MG63 (cell line): Measurements from ENCODE around the gene SLIT3. TPM values are rescaled to one million over a fixed set of nuclear protein-coding genes. Genes with fewer than 3 reads are reported as not detected.
A peak's percentile ranks its signal among the peaks of the same experiment; 100 is the strongest.

ENCODE experiments used
- DNase-seq: peaks from one replicate; pipeline ENCODE4 v3.0.0-alpha.2; 2020
- H3K27me3 ChIP-seq: fragments of 250-450 bp; sonication (Bioruptor Pico); 2 replicates; pipeline ENCODE4 v1.5.1; 2020; ENCODE audit warnings: mild to moderate bottlenecking, moderate library complexity
- H3K36me3 ChIP-seq: fragments of 250-450 bp; sonication (Bioruptor Pico); 2 replicates; pipeline ENCODE4 v1.5.1; 2020; ENCODE audit warnings: mild to moderate bottlenecking, moderate library complexity
- H3K4me3 ChIP-seq: fragments of 250-450 bp; sonication (Bioruptor Pico); 2 replicates; pipeline ENCODE4 v1.5.1; 2020; ENCODE audit warnings: mild to moderate bottlenecking, moderate library complexity
- H3K9me3 ChIP-seq: fragments of 250-450 bp; sonication (Bioruptor Pico); 2 replicates; pipeline ENCODE4 v1.5.1; 2020; ENCODE audit warnings: mild to moderate bottlenecking, moderate library complexity
- total RNA-seq: library from RNA; depleted of rRNA; stranded (reverse); fragments of >200 nt; shearing (Covaris generic); gene quantifications from 2 replicates; pipeline ENCODE4 v1.2.3, GENCODE V29; 2014; ENCODE audit warnings: low replicate concordance

Gene SLIT3
- total RNA-seq, 1 experiment from 2014 or later: 8.0 TPM

DNA sequence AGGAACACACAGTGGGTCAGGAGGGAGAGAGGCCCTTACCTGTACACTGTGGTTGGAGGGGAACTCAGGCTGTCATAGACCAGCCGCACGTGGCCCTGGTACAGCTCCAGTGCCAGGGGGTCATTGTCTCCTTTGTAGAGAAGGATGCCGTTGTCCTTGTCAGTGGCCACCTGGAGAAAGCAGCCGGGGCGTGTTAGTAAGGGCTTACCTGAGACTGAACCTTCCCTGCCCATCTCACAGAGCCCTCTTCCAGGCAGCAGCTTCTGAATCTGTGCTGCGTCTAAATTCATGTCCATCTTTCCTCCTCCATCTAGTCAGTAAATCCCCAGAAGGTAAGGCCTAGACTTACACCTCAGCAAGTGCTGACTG, 617.0 kb downstream of the SLIT3 start:
- Histone ChIP-seq H3K36me3 (no peaks in the 10 kb centered on the region), H3K27me3 (0 out of 2 replicates have a peak, but pooled peaks cover 3% of the 10 kb centered on the region), H3K4me3 (no peak overlapping the region), H3K9me3 (no peaks in the 10 kb centered on the region)
- no peak for DNase-seq

DNA sequence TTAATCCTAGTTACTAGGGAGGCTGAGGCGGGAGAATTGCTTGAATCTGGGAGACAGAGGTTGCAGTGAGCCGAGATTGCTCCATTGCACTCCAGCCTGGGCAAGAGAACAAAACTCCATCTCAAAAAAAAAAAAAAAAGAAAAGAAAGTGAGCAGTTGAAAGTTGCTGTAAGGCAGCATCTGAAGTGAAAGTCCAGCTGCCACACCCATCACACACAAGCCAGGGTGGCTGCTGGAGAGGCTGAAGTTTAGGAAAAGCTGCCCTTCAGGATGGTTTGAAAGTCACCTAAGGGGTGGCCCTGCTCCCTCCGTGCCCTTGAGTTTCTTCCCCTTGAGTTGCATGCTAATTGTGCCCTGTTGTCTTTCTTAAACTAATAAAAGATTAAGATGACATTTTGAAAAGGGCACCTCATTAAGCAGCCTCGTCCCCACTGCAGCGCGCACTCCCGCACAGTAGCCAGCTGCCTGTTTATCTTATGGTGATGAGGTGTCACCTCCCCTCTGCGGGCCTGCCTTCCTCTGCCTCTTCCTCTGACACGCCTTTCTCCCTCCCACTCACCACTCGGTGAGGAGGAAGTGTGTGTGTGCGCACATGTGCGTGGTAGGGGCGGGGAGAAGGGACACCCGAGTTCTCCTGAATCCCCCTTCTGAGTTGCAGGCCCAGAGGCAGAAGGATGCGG, 617.6 kb downstream of the SLIT3 start:
- H3K36me3 ChIP-seq: no peaks in the 10 kb centered on the region

DNA sequence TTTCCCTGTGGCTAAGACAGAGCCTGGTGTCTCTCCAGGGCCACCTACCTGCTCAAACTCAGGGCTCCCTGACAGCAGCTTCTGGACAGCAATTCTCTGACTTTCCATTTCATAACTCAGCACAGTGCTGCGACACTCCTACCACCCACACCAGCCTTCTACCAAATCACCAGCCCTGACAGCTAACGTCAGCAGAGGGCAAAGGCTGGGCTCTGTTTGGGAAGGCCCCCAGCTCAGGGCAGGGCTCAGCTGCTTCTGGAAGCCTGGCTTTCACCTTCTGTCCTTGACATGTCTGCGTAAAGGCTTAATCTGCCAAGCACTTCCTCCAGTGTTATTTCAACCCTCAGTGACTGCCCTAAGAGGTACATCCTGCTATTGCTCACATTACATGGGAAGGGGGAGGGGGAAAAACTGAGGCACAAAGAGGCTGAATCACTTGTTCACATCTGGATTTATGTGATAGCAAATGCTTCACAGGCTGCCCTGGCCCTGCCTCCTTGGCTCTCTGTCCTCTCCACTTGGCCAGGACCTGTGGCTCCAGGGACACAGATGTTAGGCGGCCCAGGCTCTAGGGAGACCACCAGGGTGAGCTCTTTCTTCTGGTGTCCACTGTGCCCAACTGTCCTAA, 619.3 kb downstream of the SLIT3 start:
- H3K9me3 ChIP-seq: no peaks in the 10 kb centered on the region
- H3K27me3 ChIP-seq: no peaks in the 10 kb centered on the region
- no peak overlapping the region for H3K4me3 ChIP-seq
- no peaks in the 10 kb centered on the region for H3K36me3 ChIP-seq
- peak; percentile 18 for DNase-seq

More for the DNA sequence above, 617.6 kb downstream of the SLIT3 start:
- DNase-seq: no peak
- 0 out of 2 replicates have a peak, but pooled peaks cover under 1% of the 10 kb centered on the region for H3K27me3 ChIP-seq
- H3K4me3 ChIP-seq: no peak overlapping the region
- H3K9me3 ChIP-seq: no peaks in the 10 kb centered on the region

DNA sequence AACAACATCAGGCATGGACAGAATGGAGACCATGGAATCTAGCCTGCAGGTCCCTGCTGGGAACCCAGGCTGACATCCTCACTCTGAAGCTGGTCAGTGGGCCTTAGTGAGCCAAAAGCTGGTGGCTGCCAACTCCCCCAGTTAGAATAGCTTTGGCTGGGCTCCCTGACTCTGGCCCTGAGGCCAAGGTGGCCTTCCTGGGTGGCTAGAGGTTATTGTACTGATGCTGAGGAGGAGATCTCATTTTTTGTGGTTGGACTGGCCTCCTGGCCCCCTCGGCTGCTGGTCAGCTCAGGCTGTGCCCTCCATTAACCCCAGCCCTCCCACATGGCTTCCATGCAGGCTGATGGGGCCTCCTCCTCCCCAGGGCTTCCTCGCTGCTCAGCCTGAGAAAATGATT, 620.5 kb downstream of the SLIT3 start:
- Histone ChIP-seq H3K36me3 (no peaks in the 10 kb centered on the region), H3K9me3 (no peaks in the 10 kb centered on the region), H3K27me3 (no peaks in the 10 kb centered on the region), H3K4me3 (no peak overlapping the region)
- no peak for DNase-seq

GRCh38 chr5:168679515-168679920, 621.4 kb downstream of the SLIT3 start:
- peak; percentile 54 for DNase-seq
- H3K27me3 ChIP-seq: no peaks in the 10 kb centered on the region
- no peak overlapping the region for H3K4me3 ChIP-seq
- H3K9me3 ChIP-seq: no peaks in the 10 kb centered on the region
- no peaks in the 10 kb centered on the region for H3K36me3 ChIP-seq

DNA sequence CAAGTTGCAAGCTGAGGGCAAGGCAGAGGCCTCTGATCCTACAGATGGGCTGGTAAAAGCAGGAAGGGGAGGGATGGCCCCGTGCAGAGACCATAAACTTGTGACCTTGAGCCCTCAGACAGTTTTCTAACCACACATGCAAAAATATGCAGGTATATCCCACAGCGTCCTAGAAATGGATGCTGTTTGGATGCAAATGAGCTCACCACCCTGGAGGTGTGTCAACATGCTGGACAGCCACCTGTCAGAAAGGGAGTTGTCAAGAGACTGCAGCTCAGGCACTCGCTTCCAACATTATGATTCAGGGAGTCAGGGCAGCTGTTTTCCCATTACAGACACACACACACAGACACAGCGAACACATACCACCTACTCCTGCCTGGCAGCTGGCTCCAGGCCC, 624.4 kb downstream of the SLIT3 start:
- no peaks in the 10 kb centered on the region for H3K27me3 ChIP-seq
- no peaks in the 10 kb centered on the region for H3K36me3 ChIP-seq
- H3K9me3 ChIP-seq: no peaks in the 10 kb centered on the region
- no peak for DNase-seq
- H3K4me3 ChIP-seq: no peak overlapping the region

DNA sequence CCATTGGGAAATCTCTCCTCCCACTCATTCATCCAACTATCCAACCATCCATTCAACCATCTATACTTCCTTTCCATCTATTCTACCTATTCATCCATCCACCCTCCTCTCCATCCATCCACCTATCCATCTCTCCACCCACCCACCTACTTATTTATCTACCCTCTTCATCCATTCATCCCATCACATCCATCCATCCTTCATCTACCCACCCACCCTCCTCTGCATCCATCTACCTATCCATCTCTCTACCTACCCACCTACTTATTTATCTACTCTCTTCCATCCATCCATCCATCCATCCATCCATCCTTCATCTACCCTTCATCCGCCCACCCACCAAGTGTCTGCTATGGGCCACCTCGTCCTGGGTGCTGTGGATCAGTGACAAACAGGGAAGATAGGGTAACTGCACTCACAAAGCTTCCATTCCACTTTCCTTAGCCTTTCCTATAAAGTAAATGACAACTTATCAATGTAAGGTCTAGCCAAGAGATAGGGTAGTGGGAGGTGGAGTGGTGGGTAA, 625.0 kb downstream of the SLIT3 start:
- H3K4me3 ChIP-seq: no peak overlapping the region
- H3K36me3 ChIP-seq: no peaks in the 10 kb centered on the region
- no peak for DNase-seq
- H3K27me3 ChIP-seq: no peaks in the 10 kb centered on the region
- H3K9me3 ChIP-seq: no peaks in the 10 kb centered on the region

DNA sequence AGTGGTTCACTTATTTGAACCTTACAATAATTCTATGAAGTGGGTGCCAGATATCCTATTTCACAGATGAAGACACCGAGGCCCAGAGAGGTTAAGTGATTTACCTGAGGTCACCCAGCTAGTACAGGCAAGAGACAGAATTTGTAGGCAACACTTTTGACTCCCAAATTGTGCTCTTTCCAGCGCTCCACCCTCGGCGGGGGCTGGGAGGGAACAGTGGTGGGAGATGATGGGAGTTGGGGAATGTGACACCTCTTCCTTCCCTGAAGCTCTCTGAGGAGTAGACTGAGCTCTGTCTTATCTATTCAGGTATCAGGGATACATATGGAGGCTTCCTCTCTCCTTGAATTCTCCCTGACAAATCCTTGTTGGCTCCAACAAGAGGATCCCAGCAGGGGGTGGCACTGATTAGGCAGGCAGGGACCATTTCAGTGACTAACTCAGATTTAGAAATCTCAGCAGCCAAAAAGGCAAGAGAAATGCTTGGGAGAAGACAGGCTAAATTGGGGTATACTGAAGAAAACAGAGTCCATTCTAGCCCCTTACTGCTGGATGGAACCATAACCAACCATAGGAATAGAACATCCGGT, 626.0 kb downstream of the SLIT3 start:
- peak; percentile 68 for DNase-seq
- no peaks in the 10 kb centered on the region for H3K9me3 ChIP-seq
- no peaks in the 10 kb centered on the region for H3K36me3 ChIP-seq
- H3K27me3 ChIP-seq: no peaks in the 10 kb centered on the region
- H3K4me3 ChIP-seq: no peak overlapping the region

GRCh38 chr5:168672888-168673287, 628.1 kb downstream of the SLIT3 start:
- Histone ChIP-seq H3K9me3 (no peaks in the 10 kb centered on the region), H3K4me3 (no peak overlapping the region), H3K27me3 (no peaks in the 10 kb centered on the region), H3K36me3 (no peaks in the 10 kb centered on the region)
- DNase-seq: no peak

GRCh38 chr5:168672016-168672415, 628.9 kb downstream of the SLIT3 start:
- H3K9me3 ChIP-seq: no peaks in the 10 kb centered on the region
- no peaks in the 10 kb centered on the region for H3K27me3 ChIP-seq
- H3K4me3 ChIP-seq: no peak overlapping the region
- no peak for DNase-seq
- no peaks in the 10 kb centered on the region for H3K36me3 ChIP-seq

DNA sequence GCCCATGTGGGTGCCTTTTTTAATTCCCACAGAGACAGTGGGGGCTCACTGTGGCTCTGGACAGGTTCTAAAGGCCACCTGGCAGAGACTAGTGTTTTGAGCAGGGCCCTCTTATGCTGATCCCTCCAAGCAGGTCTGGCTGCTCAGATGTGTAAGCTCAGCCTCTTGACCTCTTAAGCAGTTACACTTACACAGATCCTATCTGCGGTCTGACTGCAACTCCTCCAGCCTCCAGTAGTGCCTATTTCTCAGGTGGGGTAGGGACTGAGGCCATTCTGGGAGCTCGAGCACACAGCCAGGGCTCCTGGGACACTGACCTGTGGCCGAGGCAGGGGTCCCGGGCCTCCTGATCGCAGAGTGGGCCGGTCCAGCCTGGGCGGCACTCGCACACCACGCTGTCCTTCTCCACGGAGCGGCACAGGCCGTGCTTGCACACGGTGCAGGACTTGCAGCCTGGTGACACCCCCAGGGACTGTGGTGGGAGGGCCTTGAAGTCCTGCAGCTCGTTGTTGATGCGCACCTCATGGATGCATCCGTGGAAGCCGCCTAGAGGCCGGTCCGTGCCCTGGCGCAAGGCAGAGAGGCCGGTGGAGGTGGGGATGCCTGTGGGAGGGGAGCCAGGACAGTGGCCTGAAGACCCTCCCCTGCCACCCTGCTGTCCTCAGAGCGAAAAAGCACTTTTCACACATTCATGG, 629.9 kb downstream of the SLIT3 start:
- H3K36me3 ChIP-seq: no peaks in the 10 kb centered on the region
- no peaks in the 10 kb centered on the region for H3K27me3 ChIP-seq
- H3K4me3 ChIP-seq: no peak overlapping the region
- DNase-seq: no peak
- no peaks in the 10 kb centered on the region for H3K9me3 ChIP-seq

DNA sequence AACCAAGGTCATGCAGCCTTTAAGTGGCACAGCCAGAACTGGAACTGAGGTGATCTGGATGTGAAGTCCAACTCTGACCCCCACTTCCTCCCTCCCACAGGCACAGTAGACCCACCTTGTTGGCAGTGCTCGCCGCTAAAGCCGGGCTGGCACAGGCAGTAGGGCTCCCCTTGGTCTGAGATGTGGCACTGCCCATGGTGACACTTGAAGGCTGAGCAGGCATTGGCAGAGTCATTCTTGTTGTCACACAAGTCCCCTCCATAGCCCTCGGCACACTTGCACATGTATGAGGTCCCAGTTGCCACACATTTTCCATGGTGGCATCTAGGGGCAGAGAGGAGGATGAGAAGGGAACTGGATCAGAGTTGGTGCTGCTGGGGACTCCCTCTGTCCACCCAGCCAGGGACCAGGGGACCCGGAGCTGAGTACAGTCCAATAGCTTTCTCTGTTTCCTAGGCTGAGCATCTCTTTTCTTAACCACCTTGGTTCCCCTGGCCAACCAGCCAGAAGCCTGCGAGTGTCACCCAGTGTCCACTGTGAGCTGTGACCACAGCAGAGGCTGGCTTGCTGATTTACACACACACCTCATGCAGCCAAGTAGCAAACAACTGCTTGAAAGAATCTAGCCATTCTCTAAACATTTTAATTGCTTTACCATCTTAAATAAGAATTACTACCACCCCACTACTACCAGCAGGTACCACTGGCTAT, 631.1 kb downstream of the SLIT3 start:
- no peak overlapping the region for H3K4me3 ChIP-seq
- no peaks in the 10 kb centered on the region for H3K36me3 ChIP-seq
- no peaks in the 10 kb centered on the region for H3K27me3 ChIP-seq
- no peak for DNase-seq
- H3K9me3 ChIP-seq: no peaks in the 10 kb centered on the region

GRCh38 chr5:168669156-168669555, 631.8 kb downstream of the SLIT3 start:
- Histone ChIP-seq H3K4me3 (no peak overlapping the region), H3K9me3 (no peaks in the 10 kb centered on the region), H3K36me3 (no peaks in the 10 kb centered on the region), H3K27me3 (no peaks in the 10 kb centered on the region)
- no peak for DNase-seq

GRCh38 chr5:168668078-168668477, 632.9 kb downstream of the SLIT3 start:
- DNase-seq: no peak
- no peaks in the 10 kb centered on the region for H3K27me3 ChIP-seq
- H3K36me3 ChIP-seq: no peaks in the 10 kb centered on the region
- H3K4me3 ChIP-seq: no peak overlapping the region
- no peaks in the 10 kb centered on the region for H3K9me3 ChIP-seq

DNA sequence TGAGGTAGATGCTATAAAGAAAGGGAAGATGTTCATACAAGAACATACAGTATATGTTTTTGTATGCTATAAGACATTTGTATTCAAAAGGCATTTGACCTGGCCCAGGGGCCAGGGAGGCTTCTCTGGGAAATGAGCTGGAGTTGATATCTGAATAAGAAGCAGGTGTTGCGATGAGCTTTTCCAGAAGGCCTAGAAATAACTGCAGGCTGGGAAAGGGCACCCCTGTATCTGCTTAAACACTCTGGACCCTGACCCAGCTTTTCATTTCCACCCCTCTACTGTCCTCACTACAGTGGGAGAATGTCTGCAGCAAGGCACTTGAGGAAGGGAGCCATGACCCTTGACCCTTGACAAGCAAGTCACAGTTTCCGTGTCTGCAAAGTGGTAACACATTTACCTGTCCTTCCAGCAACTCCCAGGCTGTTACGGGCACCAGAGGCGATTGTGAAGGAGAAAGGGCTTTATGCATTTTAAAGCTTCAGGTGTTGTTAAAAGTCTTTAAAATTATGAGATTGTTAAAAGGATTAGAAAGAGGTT, 633.6 kb downstream of the SLIT3 start:
- DNase-seq: no peak
- Histone ChIP-seq H3K4me3 (no peak overlapping the region), H3K36me3 (no peaks in the 10 kb centered on the region), H3K27me3 (no peaks in the 10 kb centered on the region), H3K9me3 (no peaks in the 10 kb centered on the region)

DNA sequence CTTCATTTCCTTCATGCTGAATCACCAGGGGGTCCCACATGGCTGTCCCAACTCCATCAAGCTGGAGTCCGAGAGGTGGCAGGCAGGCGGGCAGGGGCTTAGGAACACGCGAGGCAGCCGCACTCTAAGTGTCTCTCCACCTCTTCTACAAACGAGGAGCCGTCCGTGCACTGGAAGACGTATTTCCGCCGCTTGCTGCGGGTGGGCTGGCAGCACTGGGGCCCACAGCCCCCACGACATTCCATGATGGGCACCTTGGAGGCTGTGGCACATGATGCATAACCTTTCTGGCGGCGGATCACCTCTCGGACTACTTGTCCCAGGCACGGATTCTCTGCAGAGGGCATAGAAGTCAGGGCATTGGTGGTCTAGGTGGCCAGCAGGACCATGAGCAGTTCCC, 634.6 kb downstream of the SLIT3 start:
- H3K9me3 ChIP-seq: no peaks in the 10 kb centered on the region
- no peaks in the 10 kb centered on the region for H3K27me3 ChIP-seq
- H3K4me3 ChIP-seq: no peak overlapping the region
- DNase-seq: no peak
- H3K36me3 ChIP-seq: no peaks in the 10 kb centered on the region
